ENCODE results near the gene SLC46A3. TPM values are rescaled to one million over a fixed set of nuclear protein-coding genes. Genes with fewer than 3 reads are reported as not detected.
A peak's percentile ranks its signal among the peaks of the same experiment; 100 is the strongest.

SLC46A3 gene
- total RNA-seq, 1 experiment from 2014 or later: 8.1 TPM

DNA sequence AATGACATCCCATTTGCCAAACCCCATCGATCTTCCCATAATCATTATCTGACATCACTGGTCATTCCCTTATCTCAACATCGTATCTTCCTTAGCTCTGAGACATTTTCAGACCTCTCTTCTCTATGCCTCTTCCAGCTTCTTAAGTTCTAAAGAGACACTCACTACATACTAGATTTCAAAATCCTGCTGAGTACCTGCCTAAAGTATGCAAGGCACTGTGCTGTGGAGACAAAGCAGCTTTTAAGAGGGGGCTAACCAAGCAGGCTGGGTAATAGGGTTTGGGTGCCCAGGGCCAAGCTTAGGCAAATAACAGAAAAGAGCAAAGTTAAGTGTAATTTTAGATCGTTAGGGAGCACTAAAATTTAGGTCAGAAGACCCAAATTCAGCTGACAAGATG is 63.2 kb downstream of the SLC46A3 start:
- Mint-ChIP-seq H3K36me3 (ENCODE audit: insufficient read depth, unreplicated experiment) (peaks cover 3% of the 10 kb centered on the region), H3K4me1 (ENCODE audit: insufficient read depth, unreplicated experiment) (peaks cover 46% of the 10 kb centered on the region), H3K4me3 (ENCODE audit: unreplicated experiment) (peak overlapping the region; percentile 1), H3K27ac (ENCODE audit: low read depth, unreplicated experiment) (peak overlapping the region; percentile 1), H3K9me3 (ENCODE audit: unreplicated experiment) (no peaks in the 10 kb centered on the region), H3K27me3 (ENCODE audit: insufficient read depth, unreplicated experiment) (no peaks in the 10 kb centered on the region)
- no TSS peak for BruUV-seq (replicated peaks)
- POLR2A ChIA-PET: interaction anchor here (0.6 to 1.5 kb wide), 3 partner anchors 12 to 331 kb away, joined by 3 to 4 read pairs (median 3); no protein-coding TSS in a partner anchor
- TF ChIP-seq CTCF (IDR thresholded peaks at IDR 0.05; ENCODE audit: unreplicated experiment): no peak
- DNase-seq (ENCODE audit: unreplicated experiment): peak; percentile 28
- CTCF ChIA-PET: interaction anchor here (0.6 to 2.3 kb wide), 7 partner anchors 8 to 1482 kb away, joined by 3 to 10 read pairs (median 3); no protein-coding TSS in a partner anchor
- intact Hi-C loops (cut with micrococcal nuclease): no loop called here

GRCh38 chr13:28654276-28654675 is 64.5 kb downstream of the SLC46A3 start:
- no peaks in the 10 kb centered on the region for H3K9me3 Mint-ChIP-seq (ENCODE audit: unreplicated experiment)
- H3K4me3 Mint-ChIP-seq (ENCODE audit: unreplicated experiment): no peak overlapping the region
- H3K36me3 Mint-ChIP-seq (ENCODE audit: insufficient read depth, unreplicated experiment): no peaks in the 10 kb centered on the region
- ChIA-PET POLR2A (interaction anchor here (0.6 kb wide), 2 partner anchors 337 to 824 kb away, joined by 3 read pairs; no protein-coding TSS in a partner anchor), CTCF (interaction anchor here (1.8 kb wide), 1 partner anchor 18 kb away, joined by 10 read pairs; no protein-coding TSS in a partner anchor)
- DNase-seq (ENCODE audit: unreplicated experiment): no peak
- TF ChIP-seq CTCF (IDR thresholded peaks at IDR 0.05; ENCODE audit: unreplicated experiment): no peak
- no peaks in the 10 kb centered on the region for H3K27me3 Mint-ChIP-seq (ENCODE audit: insufficient read depth, unreplicated experiment)
- H3K4me1 Mint-ChIP-seq (ENCODE audit: insufficient read depth, unreplicated experiment): peaks cover 39% of the 10 kb centered on the region
- no peak overlapping the region for H3K27ac Mint-ChIP-seq (ENCODE audit: low read depth, unreplicated experiment)
- BruUV-seq (replicated peaks): no TSS peak
- intact Hi-C loops (cut with micrococcal nuclease): no loop called here

- BruUV-seq (replicated peaks): no TSS peak
- Mint-ChIP-seq H3K27ac (ENCODE audit: low read depth, unreplicated experiment) (no peak overlapping the region), H3K4me3 (ENCODE audit: unreplicated experiment) (no peak overlapping the region), H3K36me3 (ENCODE audit: insufficient read depth, unreplicated experiment) (no peaks in the 10 kb centered on the region), H3K4me1 (ENCODE audit: insufficient read depth, unreplicated experiment) (peaks cover 38% of the 10 kb centered on the region), H3K27me3 (ENCODE audit: insufficient read depth, unreplicated experiment) (no peaks in the 10 kb centered on the region), H3K9me3 (ENCODE audit: unreplicated experiment) (no peaks in the 10 kb centered on the region)
- ChIA-PET POLR2A (no interaction called here), CTCF (no interaction called here)
- TF ChIP-seq CTCF (IDR thresholded peaks at IDR 0.05; ENCODE audit: unreplicated experiment): no peak
- DNase-seq (ENCODE audit: unreplicated experiment): no peak
- intact Hi-C loops (cut with micrococcal nuclease): no loop called here
Measured at GRCh38 chr13:28653111-28653510, 65.7 kb downstream of the SLC46A3 start.

- intact Hi-C loops (cut with micrococcal nuclease): no loop called here
- H3K27ac Mint-ChIP-seq (ENCODE audit: low read depth, unreplicated experiment): no peak overlapping the region
- no peaks in the 10 kb centered on the region for H3K36me3 Mint-ChIP-seq (ENCODE audit: insufficient read depth, unreplicated experiment)
- POLR2A ChIA-PET: interaction anchor here (1.0 kb wide), 1 partner anchor 67 kb away, joined by 3 read pairs; the partner anchor contains the start of gene SLC46A3
- H3K4me3 Mint-ChIP-seq (ENCODE audit: unreplicated experiment): no peak overlapping the region
- H3K27me3 Mint-ChIP-seq (ENCODE audit: insufficient read depth, unreplicated experiment): no peaks in the 10 kb centered on the region
- CTCF ChIA-PET: interaction anchor here (0.9 to 1.2 kb wide), 2 partner anchors 16 to 327 kb away, joined by 5 read pairs; no protein-coding TSS in a partner anchor
- peaks cover 30% of the 10 kb centered on the region for H3K4me1 Mint-ChIP-seq (ENCODE audit: insufficient read depth, unreplicated experiment)
- no peak for DNase-seq (ENCODE audit: unreplicated experiment)
- TF ChIP-seq CTCF (IDR thresholded peaks at IDR 0.05; ENCODE audit: unreplicated experiment): no peak
- no TSS peak for BruUV-seq (replicated peaks)
- no peaks in the 10 kb centered on the region for H3K9me3 Mint-ChIP-seq (ENCODE audit: unreplicated experiment)
Measured at GRCh38 chr13:28651810-28652401, 66.9 kb downstream of the SLC46A3 start.

Measured in MCF 10A (cell line).